HG03354 (cell line): Measurements from ENCODE around the gene CST8.
"Not testable (repeated sequence)": the region's sequence is repeated elsewhere in the genome, so short reads cannot be mapped to it uniquely, and the experiment has no call there.

ENCODE experiments used
- ATAC-seq: cut with Tn5 transposase; IDR thresholded peaks from one replicate; pipeline ENCODE4 v1.9.1; 2021; ENCODE audit warnings: mild to moderate bottlenecking; ENCODE audit not compliant: unreplicated experiment, poor library complexity, severe bottlenecking

Gene CST8

GRCh38 chr20:23490817-23491216, at the start of gene CST8:
Gene CST8 (plus strand): TSS chr20:23491117. CDS start chr20:23491668, 551 bp downstream.
- ATAC-seq, result no peak

GRCh38 chr20:23441850-23442313, 49.0 kb upstream of the CST8 start:
- peak; percentile 78 for ATAC-seq

- ATAC-seq, result no peak
Observed at GRCh38 chr20:23442436-23442835, 48.5 kb upstream of the CST8 start.

GRCh38 chr20:23444859-23445258, 46.1 kb upstream of the CST8 start:
- no peak for ATAC-seq

GRCh38 chr20:23445596-23446217, 45.2 kb upstream of the CST8 start:
- ATAC-seq, result no peak

GRCh38 chr20:23446505-23446904, 44.4 kb upstream of the CST8 start:
- ATAC-seq, result peak; percentile 64

GRCh38 chr20:23448167-23448566, 42.8 kb upstream of the CST8 start:
- no peak for ATAC-seq

GRCh38 chr20:23449421-23449820, 41.5 kb upstream of the CST8 start:
- no peak for ATAC-seq

- ATAC-seq, result no peak
Observed at GRCh38 chr20:23450877-23451276, 40.0 kb upstream of the CST8 start.

- ATAC-seq, result no peak
Observed at GRCh38 chr20:23451956-23452487, 38.9 kb upstream of the CST8 start.

- ATAC-seq, result no peak
Observed at GRCh38 chr20:23452776-23453175, 38.1 kb upstream of the CST8 start, which contains the start of gene CST11. Gene CST11 (minus strand): TSS chr20:23452876. CDS start chr20:23452811, 65 bp downstream.

- no peak for ATAC-seq
Observed at GRCh38 chr20:23453549-23454543, 37.1 kb upstream of the CST8 start.

GRCh38 chr20:23454816-23455215, 36.1 kb upstream of the CST8 start:
- ATAC-seq, result no peak

- ATAC-seq, result no peak
Observed at GRCh38 chr20:23455639-23456038, 35.3 kb upstream of the CST8 start.

GRCh38 chr20:23456409-23456808, 34.5 kb upstream of the CST8 start:
- ATAC-seq, result no peak

GRCh38 chr20:23456873-23457272, 34.0 kb upstream of the CST8 start:
- ATAC-seq, result no peak

GRCh38 chr20:23459461-23460150, 31.3 kb upstream of the CST8 start:
- no peak for ATAC-seq

- no peak for ATAC-seq
Observed at GRCh38 chr20:23461180-23461579, 29.7 kb upstream of the CST8 start.

- not testable (repeated sequence) for ATAC-seq
Observed at GRCh38 chr20:23466961-23467360, 24.0 kb upstream of the CST8 start.

- ATAC-seq, result not testable (repeated sequence)
Observed at GRCh38 chr20:23472306-23472705, 18.6 kb upstream of the CST8 start.
